Measurements from ENCODE around the gene MIP. TPM values are rescaled to one million over a fixed set of nuclear protein-coding genes. Genes with fewer than 3 reads are reported as not detected.

MIP gene
- total RNA-seq, 4 donors from 2014 or later, result 0.09 TPM; not detected in 3

DNA sequence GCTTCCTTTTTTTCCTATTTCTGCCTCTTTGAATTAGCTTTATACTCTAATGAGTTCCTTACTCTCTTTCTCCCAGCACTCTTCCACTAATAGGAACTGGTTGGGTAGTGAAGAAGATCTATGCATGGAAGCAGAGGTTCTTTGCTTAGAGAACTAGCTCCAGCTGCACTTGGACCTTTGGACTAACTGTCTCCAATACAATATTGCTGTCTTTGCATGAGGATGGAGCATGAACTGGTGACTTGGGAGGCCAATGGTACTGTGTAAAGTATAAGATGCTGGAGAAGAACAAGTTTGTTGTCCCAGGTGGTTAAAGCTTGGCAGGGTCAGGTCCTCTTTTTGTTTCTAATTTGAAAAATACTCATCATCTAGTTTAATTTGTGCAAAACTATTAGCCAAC is 35.9 kb upstream of the MIP start:
- Histone ChIP-seq H3K27ac (no peak overlapping the region), H3K36me3 (no peaks in the 10 kb centered on the region), H3K4me3 (no peak overlapping the region), H3K4me1 (peaks cover 4 to 20% (median 13%) of the 10 kb centered on the region in 3 donors), H3K9me3 (no peaks in the 10 kb centered on the region), H3K27me3 (peaks cover 0 to 54% (median 3%) of the 10 kb centered on the region in 4 donors)
- TF ChIP-seq, protein P1, sequence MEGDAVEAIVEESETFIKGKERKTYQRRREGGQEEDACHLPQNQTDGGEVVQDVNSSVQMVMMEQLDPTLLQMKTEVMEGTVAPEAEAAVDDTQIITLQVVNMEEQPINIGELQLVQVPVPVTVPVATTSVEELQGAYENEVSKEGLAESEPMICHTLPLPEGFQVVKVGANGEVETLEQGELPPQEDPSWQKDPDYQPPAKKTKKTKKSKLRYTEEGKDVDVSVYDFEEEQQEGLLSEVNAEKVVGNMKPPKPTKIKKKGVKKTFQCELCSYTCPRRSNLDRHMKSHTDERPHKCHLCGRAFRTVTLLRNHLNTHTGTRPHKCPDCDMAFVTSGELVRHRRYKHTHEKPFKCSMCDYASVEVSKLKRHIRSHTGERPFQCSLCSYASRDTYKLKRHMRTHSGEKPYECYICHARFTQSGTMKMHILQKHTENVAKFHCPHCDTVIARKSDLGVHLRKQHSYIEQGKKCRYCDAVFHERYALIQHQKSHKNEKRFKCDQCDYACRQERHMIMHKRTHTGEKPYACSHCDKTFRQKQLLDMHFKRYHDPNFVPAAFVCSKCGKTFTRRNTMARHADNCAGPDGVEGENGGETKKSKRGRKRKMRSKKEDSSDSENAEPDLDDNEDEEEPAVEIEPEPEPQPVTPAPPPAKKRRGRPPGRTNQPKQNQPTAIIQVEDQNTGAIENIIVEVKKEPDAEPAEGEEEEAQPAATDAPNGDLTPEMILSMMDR (IDR thresholded peaks at IDR 0.05), result no peak
- TF ChIP-seq POLR2A (IDR thresholded peaks at IDR 0.05), result no peak
- intact Hi-C loops (cut with DNase I), result no loop called here
- DNase-seq, result no peak

DNA sequence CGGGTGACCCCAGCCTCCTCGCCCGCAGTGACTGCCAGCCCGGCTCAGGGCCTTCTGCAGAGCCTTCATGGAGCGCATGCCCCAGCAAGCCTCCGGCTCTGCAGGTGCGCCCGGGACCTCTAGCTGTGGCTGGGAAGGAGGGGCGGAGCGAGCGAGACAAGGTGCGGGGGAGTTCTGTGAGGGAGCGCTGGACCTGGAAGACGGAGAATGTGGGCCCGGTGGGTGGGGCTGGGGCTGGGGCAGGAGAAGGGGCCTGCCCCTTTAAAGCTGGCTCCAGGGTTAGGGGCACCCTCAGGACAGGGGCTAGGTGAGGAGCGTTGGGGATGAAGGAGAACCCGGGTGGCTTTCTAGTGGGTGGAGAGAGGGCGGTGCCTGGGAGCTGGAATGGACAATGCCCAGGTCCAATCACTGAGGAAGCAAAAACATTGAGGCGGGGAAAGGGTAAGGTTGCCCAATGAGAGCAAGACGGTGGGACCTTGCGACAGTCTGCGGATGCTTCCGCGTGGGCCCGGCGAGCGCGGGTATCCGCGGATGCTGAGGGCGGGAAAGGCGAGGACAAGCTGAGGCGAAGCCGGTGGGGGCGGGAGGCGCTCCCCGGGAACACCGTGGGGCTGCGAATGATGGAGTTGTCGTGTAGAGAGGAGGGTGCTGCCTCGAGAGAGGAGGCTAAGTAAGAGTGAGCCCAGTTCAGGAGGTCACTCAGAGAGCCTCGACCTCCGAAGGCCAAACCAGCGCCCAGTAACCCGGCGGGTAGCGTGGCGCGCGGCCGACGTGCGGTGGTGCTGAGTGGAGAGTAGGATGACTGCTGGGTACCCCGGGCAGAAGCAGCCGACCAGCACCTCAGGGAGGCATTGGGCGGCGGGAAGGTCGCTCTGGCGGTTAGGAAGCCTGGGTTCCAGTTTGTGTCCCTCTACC is 33.8 kb upstream of the MIP start, which contains the start of gene GLS2:
GLS2 (minus strand) TSS at position 121 of the 915 bp plus-strand sequence; CDS start at position 78, 43 bp downstream.
- TF ChIP-seq, protein P1 (IDR thresholded peaks at IDR 0.05), result no peak
- TF ChIP-seq POLR2A (IDR thresholded peaks at IDR 0.05), result peak in 1 of 4 donors; percentile 17
- H3K36me3 ChIP-seq, result no peaks in the 10 kb centered on the region
- intact Hi-C loops (cut with DNase I), result no loop called here
- DNase-seq, result no peak
- H3K4me3 ChIP-seq, result peak within 1 kb of the TSS; percentile 47 to 72 (median 66)
- peaks cover 4 to 20% (median 13%) of the 10 kb centered on the region in 3 donors for H3K4me1 ChIP-seq
- no peaks in the 10 kb centered on the region for H3K9me3 ChIP-seq
- peaks cover 0 to 42% (median 3%) of the 10 kb centered on the region in 4 donors for H3K27me3 ChIP-seq
- peak within 1 kb of the TSS in 3 of 4 donors; percentile 41 to 62 (median 57) for H3K27ac ChIP-seq
- 19 to 83% methylated on average over 6 to 29 of the region's 59 CpGs for WGBS, 2 donors

DNA sequence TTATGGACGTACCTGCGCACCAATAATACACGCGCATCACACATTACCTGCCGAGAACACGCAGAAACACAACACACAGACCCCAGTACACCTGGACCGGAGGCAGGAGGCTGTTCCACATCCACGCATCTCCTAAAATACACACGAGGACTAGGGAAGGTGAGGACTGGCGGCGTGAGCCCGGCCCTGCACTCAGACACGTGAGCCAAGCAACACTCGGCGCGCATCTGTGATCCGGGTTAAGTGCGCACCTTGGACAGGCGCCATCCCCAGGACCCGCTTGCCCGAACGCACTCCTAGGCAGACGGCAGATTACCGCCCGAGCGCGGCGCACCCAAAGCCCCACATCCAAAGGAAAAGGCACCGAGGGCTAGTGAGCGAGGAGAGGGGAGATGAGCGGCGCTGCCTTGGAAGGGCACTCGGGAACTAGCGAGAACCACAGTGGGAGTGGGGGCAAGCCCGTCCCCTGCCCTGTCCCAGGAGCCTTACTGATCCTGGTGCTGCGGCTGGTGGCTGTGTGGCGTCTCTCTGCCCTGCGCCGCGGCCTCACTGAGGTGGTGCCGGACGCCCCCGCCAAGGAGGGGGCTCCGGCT is 33.1 kb upstream of the MIP start:
- no peak for TF ChIP-seq POLR2A (IDR thresholded peaks at IDR 0.05)
- TF ChIP-seq, protein P1 (IDR thresholded peaks at IDR 0.05), result no peak
- Histone ChIP-seq H3K36me3 (no peaks in the 10 kb centered on the region), H3K9me3 (no peaks in the 10 kb centered on the region), H3K4me1 (peaks cover 4 to 20% (median 13%) of the 10 kb centered on the region in 3 donors), H3K27ac (peak overlapping the region in 3 of 4 donors; percentile 41 to 62 (median 57)), H3K27me3 (peaks cover 0 to 39% (median 3%) of the 10 kb centered on the region in 4 donors), H3K4me3 (peak overlapping the region; percentile 47 to 72 (median 66))
- 9 to 37% methylated on average over 8 to 25 of the region's 44 CpGs for WGBS, 2 donors
- intact Hi-C loops (cut with DNase I), result no loop called here
- no peak for DNase-seq

DNA sequence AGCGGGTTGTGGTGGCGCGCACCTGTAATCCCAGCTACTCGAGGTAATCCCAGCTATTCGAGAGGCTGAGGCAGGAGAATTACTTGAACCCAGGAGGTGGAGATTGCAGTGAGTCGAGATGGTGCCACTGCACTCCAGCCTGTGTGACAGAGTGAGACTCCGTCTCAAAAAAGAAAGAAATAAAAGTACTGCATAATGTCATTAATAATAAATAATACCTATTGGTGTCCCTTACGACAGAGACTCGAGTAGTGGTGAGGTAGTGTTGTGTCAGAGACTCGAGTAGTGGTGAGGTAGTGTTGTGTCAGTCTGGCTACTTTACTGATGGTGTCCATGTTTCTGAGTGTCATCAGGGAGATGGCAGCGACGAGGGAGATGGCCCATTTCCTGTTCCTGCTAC is 32.2 kb upstream of the MIP start:
- TF ChIP-seq POLR2A (IDR thresholded peaks at IDR 0.05), result no peak
- TF ChIP-seq, protein P1 (IDR thresholded peaks at IDR 0.05), result no peak
- no peaks in the 10 kb centered on the region for H3K9me3 ChIP-seq
- no peaks in the 10 kb centered on the region for H3K36me3 ChIP-seq
- DNase-seq, result no peak
- no peak overlapping the region for H3K4me3 ChIP-seq
- no peak overlapping the region for H3K27ac ChIP-seq
- 81 to 86% methylated on average over 7 to 11 of the region's 12 CpGs for WGBS, 2 donors
- H3K4me1 ChIP-seq, result peaks cover 4 to 20% (median 13%) of the 10 kb centered on the region in 3 donors
- intact Hi-C loops (cut with DNase I), result no loop called here
- peaks cover 0 to 31% (median 3%) of the 10 kb centered on the region in 4 donors for H3K27me3 ChIP-seq

DNA sequence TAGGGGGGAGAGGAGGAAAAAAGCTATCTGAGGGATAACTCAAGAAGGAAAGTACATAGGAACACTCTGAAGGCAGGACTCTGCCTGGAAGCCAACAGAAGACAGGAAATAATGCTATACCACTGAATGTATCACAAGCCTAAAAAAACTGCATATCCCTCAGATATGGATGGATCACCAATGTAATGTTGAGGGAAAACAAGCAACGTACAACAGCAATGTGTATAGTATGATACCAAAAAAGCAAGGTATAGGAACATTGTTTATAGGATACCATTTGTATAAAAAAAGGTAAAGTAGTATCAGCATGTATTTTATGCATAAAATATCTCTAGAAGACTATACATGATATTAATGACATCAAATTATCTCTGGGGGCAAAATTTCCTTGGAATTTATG is 30.1 kb upstream of the MIP start:
- Histone ChIP-seq H3K9me3 (no peaks in the 10 kb centered on the region), H3K36me3 (no peaks in the 10 kb centered on the region), H3K4me3 (no peak overlapping the region), H3K4me1 (peaks cover 4 to 20% (median 13%) of the 10 kb centered on the region in 3 donors), H3K27me3 (peaks cover 0 to 11% (median 0%) of the 10 kb centered on the region in 4 donors), H3K27ac (no peak overlapping the region)
- TF ChIP-seq POLR2A (IDR thresholded peaks at IDR 0.05), result no peak
- TF ChIP-seq, protein P1 (IDR thresholded peaks at IDR 0.05), result no peak
- WGBS, 2 donors, result 85 to 89% methylated on average over 1 of the region's 1 CpG
- no peak for DNase-seq
- intact Hi-C loops (cut with DNase I), result no loop called here
